Testis (tissue), 3 donors: ENCODE measurements around the gene ROBO4. TPM values are rescaled to one million over a fixed set of nuclear protein-coding genes. Genes with fewer than 3 reads are reported as not detected.

Experiments used
- DNase-seq: peaks from one replicate; pipeline ENCODE4 v3.0.0-alpha.2; 2019
- H3K27ac ChIP-seq, 2 donors: fragments of 200-600 bp; sonication (generic); one replicate each; pipeline ENCODE4 v1.5.1; 2019
- H3K27me3 ChIP-seq: fragments of 200-600 bp; sonication (generic); one replicate; pipeline ENCODE4 v1.5.1; 2019
- H3K36me3 ChIP-seq: fragments of 200-600 bp; sonication (generic); one replicate; pipeline ENCODE4 v1.5.1; 2017; ENCODE audit warnings: low read depth; ENCODE audit errors: missing control alignments
- H3K4me1 ChIP-seq: fragments of 200-600 bp; sonication (generic); one replicate; pipeline ENCODE4 v1.5.1; 2019
- H3K4me3 ChIP-seq, 2 donors: fragments of 200-600 bp; sonication (generic); one replicate each; pipeline ENCODE4 v1.5.1; 2017 to 2019
- H3K9me3 ChIP-seq: fragments of 200-600 bp; sonication (generic); one replicate; pipeline ENCODE4 v1.5.1; 2017
- CTCF ChIP-seq, 3 experiments: fragments of 450-650 bp in 2 of 3; fragments of 200-600 bp in 1 of 3; sonication (generic) in 1 of 3; IDR thresholded peaks; one replicate each; pipeline ENCODE4 v1.5.1; 2016 to 2019; ENCODE audit warnings: antibody characterized with exemption in 3 of 3, mild to moderate bottlenecking in 2 of 3, moderate library complexity in 1 of 3
- POLR2A ChIP-seq: fragments of 450-650 bp; IDR thresholded peaks from one replicate; pipeline ENCODE4 v1.6.1; 2017; ENCODE audit warnings: antibody characterized with exemption, mild to moderate bottlenecking, moderate library complexity
- WGBS, 2 donors: methylation state at CpG; one replicate each; pipeline ENCODE4 v1.1.5; 2018; 5-methylcytosine and 5-hydroxymethylcytosine counted together
- intact Hi-C: fragments of 100-400 bp; cut with DNase I; formaldehyde crosslinking; loops from one replicate; pipeline ENCODE4 v1.15.1; 2023; ENCODE audit warnings: low total_unique reads
- polyA plus RNA-seq: library from polyadenylated mRNA; stranded (reverse); fragments of 350-450 nt; fragmentation: Illumina TruSeq; extraction: RNeasy Lipid Tissue Mini Kit (QIAGEN cat#74804); gene quantifications from one replicate; pipeline ENCODE4 v1.2.3, GENCODE V29; 2014; ENCODE audit warnings: low read depth, low replicate concordance; ENCODE audit not compliant: insufficient read depth
- total RNA-seq, 2 donors: library from RNA; depleted of rRNA; stranded (reverse); fragments of >200 nt; gene quantifications; one replicate each; pipeline ENCODE4 v1.2.3, GENCODE V29; 2016

The ROBO4 gene
- total and polyA plus RNA-seq, 3 donors from 2014 or later: 5.7 to 8.4 (median 7.0) TPM

GRCh38 chr11:124937336-124937935, 39.8 kb upstream of the ROBO4 start:
- no peak for DNase-seq
- TF ChIP-seq CTCF (IDR thresholded peaks at IDR 0.05) (no peak), POLR2A (no peak)
- H3K27me3 ChIP-seq: no peaks in the 10 kb centered on the region

GRCh38 chr11:124935548-124936514, 38.2 kb upstream of the ROBO4 start, which contains the start of gene HEPACAM:
Gene HEPACAM, minus strand, starts transcription at chr11:124936047. Its CDS starts 41 bp downstream, at chr11:124936006.
- no peak for DNase-seq
- TF ChIP-seq CTCF (IDR thresholded peaks at IDR 0.05): no peak
- TF ChIP-seq POLR2A: no peak
- Histone ChIP-seq H3K9me3 (no peaks in the 10 kb centered on the region), H3K4me1 (no peaks in the 10 kb centered on the region), H3K27me3 (no peaks in the 10 kb centered on the region), H3K4me3 (no peak within 1 kb of the TSS), H3K36me3 (no peaks in the 10 kb centered on the region), H3K27ac (no peak within 1 kb of the TSS)
- intact Hi-C loops: no loop called here
- WGBS, 2 donors: 84 to 86% methylated on average over 18 of the region's 18 CpGs

More at GRCh38 chr11:124937336-124937935, 39.8 kb upstream of the ROBO4 start:
- Histone ChIP-seq H3K4me3 (no peak overlapping the region), H3K36me3 (no peaks in the 10 kb centered on the region), H3K27ac (no peak overlapping the region), H3K4me1 (no peaks in the 10 kb centered on the region), H3K9me3 (no peaks in the 10 kb centered on the region)
- WGBS, 2 donors: 88 to 90% methylated on average over 3 of the region's 3 CpGs
- intact Hi-C loops: no loop called here

- H3K9me3 ChIP-seq: no peaks in the 10 kb centered on the region
- no peak for DNase-seq
- TF ChIP-seq CTCF (IDR thresholded peaks at IDR 0.05) (no peak), POLR2A (no peak)
- WGBS, 2 donors: 77 to 82% methylated on average over 4 of the region's 4 CpGs
- intact Hi-C loops: no loop called here
- no peaks in the 10 kb centered on the region for H3K4me1 ChIP-seq
- H3K4me3 ChIP-seq: no peak overlapping the region
- no peak overlapping the region for H3K27ac ChIP-seq
- no peaks in the 10 kb centered on the region for H3K27me3 ChIP-seq
- H3K36me3 ChIP-seq: no peaks in the 10 kb centered on the region
These were observed 37.3 kb upstream of the ROBO4 start for GRCh38 chr11:124934862-124935547.

- Histone ChIP-seq H3K27me3 (no peaks in the 10 kb centered on the region), H3K4me3 (no peak overlapping the region), H3K36me3 (no peaks in the 10 kb centered on the region), H3K4me1 (no peaks in the 10 kb centered on the region), H3K9me3 (no peaks in the 10 kb centered on the region), H3K27ac (no peak overlapping the region)
- no peak for TF ChIP-seq POLR2A
- no peak for TF ChIP-seq CTCF (IDR thresholded peaks at IDR 0.05)
- 80 to 87% methylated on average over 3 of the region's 3 CpGs for WGBS, 2 donors
- intact Hi-C loops: no loop called here
- no peak for DNase-seq
These were observed 33.1 kb upstream of the ROBO4 start for GRCh38 chr11:124930799-124931198.
